ENCODE measurements around the gene DCLK1.

DNA sequence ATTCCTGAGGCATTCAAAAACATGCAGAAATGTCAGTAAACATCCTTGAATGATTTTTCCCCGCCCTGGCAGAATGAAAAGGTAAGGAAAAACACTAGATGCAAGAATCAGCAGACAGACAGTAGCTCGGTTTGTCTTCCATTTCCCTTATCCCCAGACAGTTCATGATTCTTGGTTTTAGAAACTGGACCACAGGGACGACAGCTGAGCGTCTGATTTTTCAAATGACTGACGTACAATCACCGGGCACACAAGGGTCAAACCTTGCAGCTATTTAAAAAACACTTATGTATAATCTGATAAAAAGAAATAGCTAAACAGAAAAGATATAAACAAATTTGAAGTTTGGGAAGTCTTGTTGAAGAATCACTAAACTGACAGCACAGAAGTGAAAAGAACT lies 47.1 kb downstream of the DCLK1 start:
- TF ChIP-seq, protein P1, sequence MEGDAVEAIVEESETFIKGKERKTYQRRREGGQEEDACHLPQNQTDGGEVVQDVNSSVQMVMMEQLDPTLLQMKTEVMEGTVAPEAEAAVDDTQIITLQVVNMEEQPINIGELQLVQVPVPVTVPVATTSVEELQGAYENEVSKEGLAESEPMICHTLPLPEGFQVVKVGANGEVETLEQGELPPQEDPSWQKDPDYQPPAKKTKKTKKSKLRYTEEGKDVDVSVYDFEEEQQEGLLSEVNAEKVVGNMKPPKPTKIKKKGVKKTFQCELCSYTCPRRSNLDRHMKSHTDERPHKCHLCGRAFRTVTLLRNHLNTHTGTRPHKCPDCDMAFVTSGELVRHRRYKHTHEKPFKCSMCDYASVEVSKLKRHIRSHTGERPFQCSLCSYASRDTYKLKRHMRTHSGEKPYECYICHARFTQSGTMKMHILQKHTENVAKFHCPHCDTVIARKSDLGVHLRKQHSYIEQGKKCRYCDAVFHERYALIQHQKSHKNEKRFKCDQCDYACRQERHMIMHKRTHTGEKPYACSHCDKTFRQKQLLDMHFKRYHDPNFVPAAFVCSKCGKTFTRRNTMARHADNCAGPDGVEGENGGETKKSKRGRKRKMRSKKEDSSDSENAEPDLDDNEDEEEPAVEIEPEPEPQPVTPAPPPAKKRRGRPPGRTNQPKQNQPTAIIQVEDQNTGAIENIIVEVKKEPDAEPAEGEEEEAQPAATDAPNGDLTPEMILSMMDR (IDR thresholded peaks at IDR 0.05), result no peak
- no peak for TF ChIP-seq EP300 (IDR thresholded peaks at IDR 0.05)

Measured in tibial nerve (tissue), 4 donors.